ENCODE results near the gene BDKRB2.
A peak's percentile ranks its signal among the peaks of the same experiment; 100 is the strongest.

Gene BDKRB2

DNA sequence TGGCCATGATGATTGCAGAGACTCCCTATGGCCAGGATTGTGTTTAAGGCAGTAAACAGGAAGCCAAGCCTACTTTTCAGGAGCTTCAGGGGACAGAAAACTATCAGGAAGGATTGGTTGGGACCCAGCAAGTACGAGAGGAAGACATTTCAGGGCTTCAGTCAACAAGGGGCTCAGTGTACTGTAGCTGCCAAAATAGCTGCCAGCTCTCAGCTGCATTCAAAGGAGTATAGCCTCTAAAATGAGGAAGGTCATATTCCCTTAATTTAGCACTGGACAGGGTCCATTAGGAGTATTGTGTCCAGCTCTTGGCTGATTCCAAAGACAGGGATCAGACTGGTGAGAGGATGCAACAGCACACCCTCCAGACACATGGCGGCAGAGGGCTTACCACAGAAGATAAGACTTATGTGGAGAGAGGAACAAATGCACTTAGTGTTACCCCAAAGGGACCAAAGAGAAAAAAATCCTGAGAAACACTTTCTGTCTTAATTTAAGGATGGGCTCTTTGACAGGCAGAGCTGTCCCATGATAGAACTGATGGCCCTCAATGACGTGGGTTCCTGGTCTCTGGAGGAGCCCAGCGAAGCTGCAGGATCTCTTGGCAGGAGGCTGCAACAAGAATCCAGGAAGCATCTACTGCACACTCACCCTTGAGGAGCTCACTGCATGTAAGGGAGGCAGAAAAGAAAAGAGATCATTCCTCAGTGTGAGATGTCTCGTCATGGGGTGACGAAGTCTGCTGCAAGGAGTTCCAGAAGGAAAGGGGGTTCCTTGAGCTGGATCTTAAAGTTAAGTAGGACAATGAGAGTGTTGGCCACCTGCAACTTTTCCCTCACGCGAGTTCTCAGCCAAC, 66.2 kb downstream of the BDKRB2 start:
- DNase-seq (ENCODE audit: low spot score) = no peak

DNA sequence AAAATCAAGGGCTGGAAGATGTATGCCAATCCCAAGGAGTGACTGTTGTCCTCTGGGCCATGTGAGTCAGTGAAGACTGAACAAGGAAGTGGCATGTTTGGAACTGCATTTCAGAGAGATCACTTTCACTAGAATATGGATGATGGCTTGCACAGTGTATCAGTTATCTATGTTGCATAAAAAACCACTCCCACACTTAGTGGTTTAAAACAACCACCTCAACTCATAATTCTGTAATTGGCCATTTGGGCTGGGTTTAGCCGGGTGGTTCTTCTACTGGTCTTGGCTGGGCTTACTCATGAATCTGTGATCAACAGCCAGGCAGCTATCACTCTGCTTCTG, 66.8 kb downstream of the BDKRB2 start:
- DNase-seq (ENCODE audit: low spot score) = no peak

DNA sequence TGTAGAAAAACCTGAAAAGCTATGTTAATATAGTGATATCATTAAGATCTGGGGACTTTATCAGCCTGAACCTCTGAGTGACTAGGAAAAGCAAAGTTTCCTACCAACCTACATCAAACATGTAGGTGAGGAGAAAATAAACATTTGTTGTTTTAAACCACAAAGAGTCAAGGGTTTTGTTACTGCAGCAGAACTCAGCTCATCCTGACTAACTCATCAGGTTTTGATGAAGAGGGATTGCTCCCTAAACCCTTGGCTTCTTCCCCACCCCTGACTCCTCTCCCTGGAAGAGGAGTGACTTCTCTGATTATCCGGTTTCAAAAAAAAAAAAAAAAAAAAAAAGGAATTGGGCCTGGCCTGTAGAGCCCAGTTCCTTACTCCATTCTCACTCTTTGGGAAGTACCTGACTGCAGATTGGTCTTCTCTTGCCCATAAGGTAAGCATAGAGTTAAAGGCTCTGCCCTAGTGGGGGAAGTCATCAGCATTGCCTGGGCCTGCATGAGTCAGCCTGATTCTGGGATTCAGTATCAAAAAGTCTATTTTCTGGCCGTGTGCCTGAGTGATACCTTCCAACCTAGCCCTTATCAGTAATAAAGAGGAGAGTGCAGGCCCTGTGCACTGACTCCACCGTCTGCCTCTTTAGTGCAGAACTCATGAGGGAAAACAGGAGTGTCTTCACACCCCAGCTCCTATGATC, 68.3 kb downstream of the BDKRB2 start:
- no peak for DNase-seq (ENCODE audit: low spot score)

DNA sequence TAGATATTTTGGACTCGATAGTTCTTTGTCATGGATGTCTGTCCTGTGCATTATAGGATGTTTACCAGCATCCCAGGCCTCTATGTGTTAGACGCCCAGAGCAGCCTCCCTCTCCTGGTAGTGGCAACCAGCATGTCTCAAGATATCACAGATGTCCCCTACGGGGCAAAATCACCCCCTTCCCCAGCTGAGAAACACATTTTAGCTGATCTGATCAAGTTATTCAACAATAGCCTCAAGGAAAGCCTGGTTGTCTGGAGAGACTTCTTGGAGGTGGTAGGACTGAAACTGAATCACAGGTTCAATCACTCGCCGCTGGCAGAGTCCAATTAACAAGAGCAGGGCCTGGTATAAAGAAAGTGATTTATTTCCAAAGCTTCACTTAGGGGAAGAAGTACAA, 69.0 kb downstream of the BDKRB2 start:
- DNase-seq (ENCODE audit: low spot score) = no peak

DNA sequence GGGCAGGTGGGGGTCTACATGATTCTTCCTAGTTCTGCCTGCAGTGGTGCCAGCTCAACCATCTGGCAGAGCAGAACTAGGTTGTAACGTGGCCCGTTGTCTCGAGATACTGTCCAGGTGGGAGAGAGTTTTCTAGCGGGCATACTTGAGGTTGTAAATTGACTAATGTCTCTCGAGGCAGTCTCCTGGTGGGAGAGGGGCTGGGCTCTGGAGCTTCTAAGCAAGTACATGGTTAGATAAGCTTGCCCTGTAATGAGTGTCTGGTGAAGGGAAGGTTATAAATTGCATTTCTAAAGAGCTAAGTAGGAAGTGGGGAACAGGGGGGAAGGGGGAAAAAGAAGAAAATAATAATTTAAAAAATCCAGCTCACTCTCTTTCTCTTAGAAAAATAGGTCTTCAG, 69.5 kb downstream of the BDKRB2 start:
- no peak for DNase-seq (ENCODE audit: low spot score)

DNA sequence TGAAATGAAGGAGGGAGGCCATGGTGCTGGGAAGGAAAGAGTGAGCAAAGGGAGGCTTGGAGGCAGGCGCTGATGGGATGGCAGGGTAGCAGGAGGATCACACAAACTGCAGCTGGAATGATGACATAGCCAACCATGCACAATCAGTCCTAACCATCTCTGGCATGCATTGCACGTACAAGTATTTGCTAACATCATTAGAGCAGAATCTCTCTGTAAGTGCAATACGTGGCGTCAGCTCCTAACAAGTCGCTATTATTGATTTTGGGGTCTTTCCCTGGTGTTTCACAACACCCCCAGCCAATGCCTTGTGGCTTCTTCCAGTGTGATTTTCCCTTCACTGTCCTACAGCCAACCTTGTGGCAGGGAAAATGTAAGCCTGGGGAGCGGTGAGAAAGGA, 69.9 kb downstream of the BDKRB2 start:
- no peak for DNase-seq (ENCODE audit: low spot score)

DNA sequence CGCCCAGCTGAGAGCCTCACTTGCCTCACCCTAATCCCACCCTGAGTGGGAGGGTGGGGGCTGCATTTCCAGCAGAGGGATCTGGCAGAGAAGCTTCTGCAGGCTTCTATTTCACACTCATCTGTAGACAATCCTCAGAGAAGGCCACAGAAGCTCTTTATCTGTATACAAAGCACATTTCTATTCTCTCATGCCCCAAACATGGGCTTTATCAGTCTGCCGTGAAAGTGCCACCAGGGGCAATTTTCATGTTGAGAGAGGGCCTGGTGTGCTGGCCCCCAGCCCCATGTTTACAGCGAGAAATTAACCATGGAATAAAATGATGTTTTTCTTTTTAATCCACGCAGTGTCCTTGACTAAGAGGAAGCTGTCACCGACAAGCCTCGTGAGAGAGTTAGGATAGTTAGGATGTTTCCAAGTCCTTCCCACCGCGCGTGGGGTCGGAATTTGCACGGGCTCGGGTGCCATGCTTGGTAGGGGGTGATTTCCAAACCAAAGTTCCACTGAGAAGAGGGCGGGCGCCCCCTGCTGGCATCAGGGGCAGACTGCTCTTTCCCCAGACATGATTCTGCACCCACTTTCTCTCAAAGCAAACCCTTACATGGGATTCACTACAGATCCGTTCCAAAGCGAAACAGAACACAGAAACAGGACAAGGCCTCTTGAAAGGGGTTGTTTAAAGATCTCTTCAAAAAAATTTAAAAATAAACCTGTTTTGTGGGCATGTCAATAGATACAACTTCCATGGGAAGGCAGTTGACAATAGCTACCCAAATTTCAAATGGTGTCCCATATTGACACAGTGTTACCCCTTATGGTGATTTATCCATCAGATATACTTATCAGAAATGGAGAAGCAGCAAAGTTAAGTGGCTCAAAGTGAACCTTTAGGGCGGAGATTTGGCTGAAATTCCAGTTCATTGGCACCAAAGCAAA, 70.8 kb downstream of the BDKRB2 start:
- DNase-seq (ENCODE audit: low spot score) = peak; percentile 59

DNA sequence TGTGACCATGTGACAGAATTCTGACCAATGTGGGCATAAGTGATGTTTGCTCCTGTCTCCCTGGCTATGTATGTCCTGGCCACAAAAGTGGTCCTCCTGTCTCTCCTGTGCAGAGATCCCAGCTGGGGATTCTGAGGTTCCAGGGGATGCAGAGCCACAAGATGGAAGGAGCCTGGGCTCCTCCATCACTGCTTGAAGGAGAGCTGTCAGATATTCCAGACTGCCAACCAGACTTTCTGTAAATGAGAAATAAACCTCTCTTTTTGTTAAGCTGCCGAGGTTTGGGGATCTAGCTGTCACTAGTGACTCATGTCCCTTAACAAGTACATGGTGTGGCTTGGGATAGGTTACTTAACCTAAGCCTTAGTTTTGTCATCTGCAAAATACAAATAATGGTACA, 73.3 kb downstream of the BDKRB2 start:
- DNase-seq (ENCODE audit: low spot score) = no peak

DNA sequence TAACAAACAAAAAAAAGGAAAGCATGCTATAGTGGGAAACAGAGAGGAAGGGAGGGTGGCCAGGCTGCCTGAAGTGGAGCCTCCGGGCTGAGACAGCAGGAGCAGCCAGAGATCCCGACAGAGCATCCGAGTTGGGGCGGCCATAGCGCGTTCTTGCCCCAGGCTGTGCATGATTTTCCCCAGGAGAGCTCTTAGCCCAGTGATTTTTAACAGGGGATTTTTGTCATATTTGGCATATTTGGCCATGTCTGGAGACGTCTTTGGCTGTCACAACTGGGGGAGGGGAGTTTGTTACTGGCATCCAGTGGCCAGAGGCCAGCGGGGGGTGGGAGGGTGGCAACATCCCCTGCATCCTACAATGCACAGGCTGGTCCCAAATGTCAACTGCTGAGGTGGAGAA, 74.9 kb downstream of the BDKRB2 start:
- no peak for DNase-seq (ENCODE audit: low spot score)

DNA sequence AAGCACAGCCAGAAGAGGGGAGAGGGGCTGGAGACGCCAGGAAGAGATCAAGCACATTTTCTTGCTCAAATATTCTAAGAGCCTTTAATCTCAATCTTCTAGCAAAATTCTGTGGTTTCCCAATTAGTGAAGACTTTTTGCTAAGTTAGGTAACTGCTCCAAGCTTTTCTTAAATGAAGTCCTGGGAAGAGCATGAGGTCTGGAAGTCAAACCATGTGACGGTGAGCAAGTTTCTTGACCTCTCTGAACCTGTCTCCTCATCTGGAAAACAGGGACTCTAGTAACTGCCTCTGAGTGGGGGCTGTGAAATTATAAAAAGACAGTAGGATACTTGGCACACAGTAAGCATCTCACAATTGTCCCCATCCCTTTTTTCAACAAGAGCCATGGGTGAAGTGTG, 75.5 kb downstream of the BDKRB2 start:
- DNase-seq (ENCODE audit: low spot score) = no peak

DNA sequence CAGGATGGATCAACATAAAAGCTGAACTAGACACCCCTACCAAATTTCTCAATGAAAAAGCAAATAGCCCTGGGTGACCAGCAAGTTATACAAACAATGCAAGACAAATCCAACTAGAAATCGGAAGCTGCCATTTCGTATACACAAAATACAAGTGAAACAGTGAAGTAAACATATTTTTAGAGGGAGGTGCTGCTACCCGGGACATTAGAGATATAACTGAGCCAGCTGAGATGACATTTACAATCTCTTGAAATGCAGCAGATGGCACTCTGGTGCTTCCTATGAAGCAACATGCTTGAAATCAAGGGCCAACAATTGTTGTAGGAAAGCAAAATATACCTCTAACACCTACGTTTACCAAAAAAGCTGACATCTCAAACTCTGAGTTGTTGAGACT, 76.8 kb downstream of the BDKRB2 start:
- DNase-seq (ENCODE audit: low spot score) = no peak

DNA sequence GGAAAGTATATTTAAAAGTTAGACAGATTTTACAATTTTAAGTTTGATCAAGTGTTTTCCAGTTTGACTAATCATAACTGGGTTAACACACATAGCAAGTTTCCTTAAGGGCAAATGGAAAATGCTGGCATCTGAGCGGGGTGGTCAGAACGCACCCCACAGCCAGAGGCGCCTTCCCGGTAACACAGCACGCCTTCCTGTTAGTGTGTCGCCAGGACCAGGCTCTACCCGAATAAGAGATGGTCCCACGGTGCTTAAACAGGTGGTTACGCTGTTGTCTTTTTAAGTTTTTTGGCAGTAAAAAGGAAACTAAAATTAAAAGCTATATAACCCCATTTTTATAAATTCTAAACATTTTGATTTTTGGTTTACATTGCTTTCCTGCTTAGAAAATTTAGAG, 79.4 kb downstream of the BDKRB2 start:
- DNase-seq (ENCODE audit: low spot score) = no peak

DNA sequence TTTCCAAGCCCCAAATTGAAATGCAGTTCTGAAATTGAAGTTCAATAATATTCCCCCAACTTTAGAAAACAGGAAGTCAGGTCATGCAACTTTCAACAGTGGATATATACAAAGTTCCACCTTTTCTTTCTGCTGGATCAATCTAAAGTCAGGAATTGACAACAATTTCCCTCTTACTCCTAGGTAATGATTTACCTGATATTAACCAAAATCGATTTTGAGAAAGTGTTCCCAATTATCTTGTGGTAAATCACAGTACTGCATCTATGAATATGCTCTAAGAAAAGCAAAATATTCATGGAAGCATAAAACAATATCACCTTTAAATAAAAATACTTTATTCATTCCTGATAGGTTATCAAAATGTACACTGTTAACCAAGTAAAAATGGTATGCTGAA, 79.8 kb downstream of the BDKRB2 start:
- no peak for DNase-seq (ENCODE audit: low spot score)

DNA sequence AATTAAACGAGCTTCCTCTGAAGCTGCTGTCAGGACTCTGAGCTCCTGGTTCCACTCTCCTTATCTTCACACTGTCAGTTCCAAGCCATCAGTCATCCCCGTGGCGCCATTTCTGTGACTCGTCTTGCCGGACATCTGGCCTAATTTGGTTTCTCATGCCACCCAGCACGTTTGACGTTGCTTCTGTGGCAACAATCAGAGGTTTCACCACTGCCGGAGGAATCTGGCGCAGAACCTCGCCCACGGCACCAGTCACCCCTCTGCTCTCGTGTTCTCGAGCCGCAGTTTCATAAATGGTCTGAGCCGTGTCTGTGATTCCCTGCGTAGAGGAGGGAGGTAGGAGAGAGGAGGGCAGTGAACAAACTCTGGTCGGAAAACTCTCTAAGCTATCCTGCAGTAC, 81.0 kb downstream of the BDKRB2 start:
- DNase-seq (ENCODE audit: low spot score) = no peak

DNA sequence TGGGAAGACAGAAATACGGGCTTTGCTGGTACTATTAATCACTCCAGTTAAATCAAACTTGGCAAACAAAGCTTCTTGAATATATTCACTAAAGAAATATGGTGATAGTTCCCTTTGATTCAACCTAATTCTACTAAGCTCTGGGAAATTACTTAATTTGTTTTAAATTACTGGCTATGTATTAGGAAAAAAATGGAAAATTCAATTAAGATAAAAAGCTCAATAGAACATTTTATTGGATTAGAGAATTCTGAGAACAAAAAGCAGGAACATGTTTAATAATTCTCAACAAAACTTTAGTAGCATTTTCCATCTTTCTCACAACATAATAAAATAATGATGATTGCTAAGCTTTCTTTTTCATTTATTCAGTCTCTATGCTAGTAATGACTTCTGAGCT, 81.6 kb downstream of the BDKRB2 start:
- DNase-seq (ENCODE audit: low spot score) = no peak

DNA sequence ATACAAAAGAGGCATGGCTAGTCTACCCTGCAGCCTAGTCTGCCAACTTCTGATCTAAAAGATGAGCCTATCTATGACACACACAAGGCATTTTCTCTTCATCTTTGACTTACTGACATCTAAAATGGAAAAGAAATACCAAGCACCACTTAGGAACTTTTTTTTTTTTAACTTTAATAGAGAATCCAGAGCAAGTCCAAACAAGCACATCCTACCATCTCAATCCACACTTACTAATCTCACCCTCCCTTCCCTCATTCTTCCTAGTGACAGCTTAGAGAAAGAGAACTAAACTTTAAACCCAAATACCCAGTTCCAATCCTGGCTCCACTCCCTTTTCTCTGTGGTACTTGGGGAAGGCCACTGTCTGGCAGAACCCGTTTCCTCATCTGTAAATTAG, 83.2 kb downstream of the BDKRB2 start:
- DNase-seq (ENCODE audit: low spot score) = no peak

All from CD4-positive, alpha-beta T cell treated with Interleukin-6 at 100 ng/mL for 8 hours (primary cell).